HEK293 (cell line): ENCODE results near the gene YPEL5.

Experiments used
- KLF10 ChIP-seq: fragments of 450-650 bp; IDR thresholded peaks from 2 replicates; pipeline ENCODE4 v1.5.1; 2018; ENCODE audit warnings: missing biosample characterization, mild to moderate bottlenecking, missing genetic modification characterization
- ZBTB20 ChIP-seq: fragments of 450-650 bp; formaldehyde crosslinking; IDR thresholded peaks from 2 replicates; pipeline ENCODE4 v1.5.1; 2016; ENCODE audit warnings: missing biosample characterization, missing genetic modification characterization
- ZEB2 ChIP-seq: fragments of 450-650 bp; formaldehyde crosslinking; IDR thresholded peaks from 2 replicates; pipeline ENCODE4 v1.5.1; 2016; ENCODE audit warnings: missing biosample characterization, missing genetic modification characterization
- ZNF121 ChIP-seq: fragments of 450-650 bp; formaldehyde crosslinking; IDR thresholded peaks from 2 replicates; pipeline ENCODE4 v1.5.1; 2016; ENCODE audit warnings: missing biosample characterization, missing genetic modification characterization
- ZNF341 ChIP-seq: fragments of 450-650 bp; formaldehyde crosslinking; IDR thresholded peaks from 2 replicates; pipeline ENCODE4; 2016; ENCODE audit warnings: low read depth, missing biosample characterization, missing genetic modification characterization
- ZNF37A ChIP-seq: fragments of 450-650 bp; IDR thresholded peaks from 2 replicates; pipeline ENCODE4 v1.5.1; 2018; ENCODE audit warnings: missing biosample characterization, missing genetic modification characterization
- ZNF433 ChIP-seq: fragments of 450-650 bp; formaldehyde crosslinking; IDR thresholded peaks from 2 replicates; pipeline ENCODE4 v1.5.1; 2016; ENCODE audit warnings: missing biosample characterization, missing genetic modification characterization, low read depth
- TF ChIP-seq, protein P1 (sequence below): fragments of 450-650 bp; formaldehyde crosslinking; IDR thresholded peaks from 2 replicates; pipeline ENCODE4 v1.5.1; 2016; ENCODE audit warnings: missing biosample characterization, missing genetic modification characterization
- TF ChIP-seq, protein P2 (sequence below): fragments of 450-650 bp; formaldehyde crosslinking; IDR thresholded peaks from 2 replicates; pipeline ENCODE4 v1.5.1; 2016; ENCODE audit warnings: missing biosample characterization, missing genetic modification characterization
- TF ChIP-seq, protein P3 (sequence below): fragments of 450-650 bp; IDR thresholded peaks from 2 replicates; pipeline ENCODE4 v1.5.1; 2018; ENCODE audit warnings: missing biosample characterization, mild to moderate bottlenecking, missing genetic modification characterization
- TF ChIP-seq, protein P4 (sequence below): fragments of 450-650 bp; formaldehyde crosslinking; IDR thresholded peaks from 2 replicates; pipeline ENCODE4 v1.5.1; 2016; ENCODE audit warnings: missing biosample characterization, missing genetic modification characterization
- TF ChIP-seq, protein P5 (sequence below): fragments of 450-650 bp; formaldehyde crosslinking; IDR thresholded peaks from 2 replicates; pipeline ENCODE4 v1.5.1; 2016; ENCODE audit warnings: missing biosample characterization, missing genetic modification characterization, low read depth
- TF ChIP-seq, protein P6 (sequence below): IDR thresholded peaks from 2 replicates; pipeline ENCODE4 v1.6.1; 2011; ENCODE audit warnings: mild to moderate bottlenecking, low read depth, low read length, borderline replicate concordance

DNA sequence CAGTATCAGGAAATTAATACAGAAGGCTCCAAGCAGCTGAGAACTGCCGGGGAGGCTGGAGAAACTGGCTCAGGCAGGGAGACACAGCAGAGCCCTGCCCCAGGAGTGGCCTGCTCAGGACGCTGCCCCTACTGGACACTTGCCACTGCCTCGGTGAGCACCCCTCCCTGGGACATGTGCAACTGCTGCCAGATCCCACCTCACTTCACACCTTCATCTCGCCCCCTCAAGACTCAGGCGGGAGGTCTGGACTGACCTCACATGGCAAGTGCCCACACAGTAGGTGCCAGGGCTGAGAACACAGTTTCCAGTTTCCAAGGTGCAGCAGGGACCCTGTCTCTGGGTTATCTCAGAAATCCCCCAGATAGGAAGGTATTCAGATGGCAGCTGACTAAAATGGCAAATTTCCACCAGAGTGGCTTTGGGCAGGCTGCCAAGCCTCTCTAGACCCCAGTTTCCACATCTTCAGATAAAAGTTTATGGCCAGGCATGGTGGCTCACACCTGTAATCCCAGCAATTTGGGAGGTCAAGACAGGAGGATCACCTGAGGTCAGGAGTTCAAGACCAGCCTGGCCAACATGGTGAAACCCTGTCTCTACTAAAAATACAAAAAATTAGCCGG lies 50.9 kb downstream of the YPEL5 start:
- TF ChIP-seq, protein P1, sequence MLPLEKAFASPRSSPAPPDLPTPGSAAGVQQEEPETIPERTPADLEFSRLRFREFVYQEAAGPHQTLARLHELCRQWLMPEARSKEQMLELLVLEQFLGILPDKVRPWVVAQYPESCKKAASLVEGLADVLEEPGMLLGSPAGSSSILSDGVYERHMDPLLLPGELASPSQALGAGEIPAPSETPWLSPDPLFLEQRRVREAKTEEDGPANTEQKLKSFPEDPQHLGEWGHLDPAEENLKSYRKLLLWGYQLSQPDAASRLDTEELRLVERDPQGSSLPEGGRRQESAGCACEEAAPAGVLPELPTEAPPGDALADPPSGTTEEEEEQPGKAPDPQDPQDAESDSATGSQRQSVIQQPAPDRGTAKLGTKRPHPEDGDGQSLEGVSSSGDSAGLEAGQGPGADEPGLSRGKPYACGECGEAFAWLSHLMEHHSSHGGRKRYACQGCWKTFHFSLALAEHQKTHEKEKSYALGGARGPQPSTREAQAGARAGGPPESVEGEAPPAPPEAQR (tag by site-specific recombination) = no peak
- no peak for TF ChIP-seq ZNF37A (tag by site-specific recombination)
- no peak for TF ChIP-seq ZNF121 (tag by site-specific recombination)
- TF ChIP-seq, protein P2, sequence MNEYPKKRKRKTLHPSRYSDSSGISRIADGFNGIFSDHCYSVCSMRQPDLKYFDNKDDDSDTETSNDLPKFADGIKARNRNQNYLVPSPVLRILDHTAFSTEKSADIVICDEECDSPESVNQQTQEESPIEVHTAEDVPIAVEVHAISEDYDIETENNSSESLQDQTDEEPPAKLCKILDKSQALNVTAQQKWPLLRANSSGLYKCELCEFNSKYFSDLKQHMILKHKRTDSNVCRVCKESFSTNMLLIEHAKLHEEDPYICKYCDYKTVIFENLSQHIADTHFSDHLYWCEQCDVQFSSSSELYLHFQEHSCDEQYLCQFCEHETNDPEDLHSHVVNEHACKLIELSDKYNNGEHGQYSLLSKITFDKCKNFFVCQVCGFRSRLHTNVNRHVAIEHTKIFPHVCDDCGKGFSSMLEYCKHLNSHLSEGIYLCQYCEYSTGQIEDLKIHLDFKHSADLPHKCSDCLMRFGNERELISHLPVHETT (tag by site-specific recombination) = no peak
- TF ChIP-seq, protein P3, sequence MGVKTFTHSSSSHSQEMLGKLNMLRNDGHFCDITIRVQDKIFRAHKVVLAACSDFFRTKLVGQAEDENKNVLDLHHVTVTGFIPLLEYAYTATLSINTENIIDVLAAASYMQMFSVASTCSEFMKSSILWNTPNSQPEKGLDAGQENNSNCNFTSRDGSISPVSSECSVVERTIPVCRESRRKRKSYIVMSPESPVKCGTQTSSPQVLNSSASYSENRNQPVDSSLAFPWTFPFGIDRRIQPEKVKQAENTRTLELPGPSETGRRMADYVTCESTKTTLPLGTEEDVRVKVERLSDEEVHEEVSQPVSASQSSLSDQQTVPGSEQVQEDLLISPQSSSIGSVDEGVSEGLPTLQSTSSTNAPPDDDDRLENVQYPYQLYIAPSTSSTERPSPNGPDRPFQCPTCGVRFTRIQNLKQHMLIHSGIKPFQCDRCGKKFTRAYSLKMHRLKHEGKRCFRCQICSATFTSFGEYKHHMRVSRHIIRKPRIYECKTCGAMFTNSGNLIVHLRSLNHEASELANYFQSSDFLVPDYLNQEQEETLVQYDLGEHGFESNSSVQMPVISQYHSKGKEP (tag by site-specific recombination) = no peak
- TF ChIP-seq, protein P4, sequence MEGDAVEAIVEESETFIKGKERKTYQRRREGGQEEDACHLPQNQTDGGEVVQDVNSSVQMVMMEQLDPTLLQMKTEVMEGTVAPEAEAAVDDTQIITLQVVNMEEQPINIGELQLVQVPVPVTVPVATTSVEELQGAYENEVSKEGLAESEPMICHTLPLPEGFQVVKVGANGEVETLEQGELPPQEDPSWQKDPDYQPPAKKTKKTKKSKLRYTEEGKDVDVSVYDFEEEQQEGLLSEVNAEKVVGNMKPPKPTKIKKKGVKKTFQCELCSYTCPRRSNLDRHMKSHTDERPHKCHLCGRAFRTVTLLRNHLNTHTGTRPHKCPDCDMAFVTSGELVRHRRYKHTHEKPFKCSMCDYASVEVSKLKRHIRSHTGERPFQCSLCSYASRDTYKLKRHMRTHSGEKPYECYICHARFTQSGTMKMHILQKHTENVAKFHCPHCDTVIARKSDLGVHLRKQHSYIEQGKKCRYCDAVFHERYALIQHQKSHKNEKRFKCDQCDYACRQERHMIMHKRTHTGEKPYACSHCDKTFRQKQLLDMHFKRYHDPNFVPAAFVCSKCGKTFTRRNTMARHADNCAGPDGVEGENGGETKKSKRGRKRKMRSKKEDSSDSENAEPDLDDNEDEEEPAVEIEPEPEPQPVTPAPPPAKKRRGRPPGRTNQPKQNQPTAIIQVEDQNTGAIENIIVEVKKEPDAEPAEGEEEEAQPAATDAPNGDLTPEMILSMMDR (tag by site-specific recombination) = no peak
- TF ChIP-seq ZNF433 = no peak
- TF ChIP-seq, protein P5, sequence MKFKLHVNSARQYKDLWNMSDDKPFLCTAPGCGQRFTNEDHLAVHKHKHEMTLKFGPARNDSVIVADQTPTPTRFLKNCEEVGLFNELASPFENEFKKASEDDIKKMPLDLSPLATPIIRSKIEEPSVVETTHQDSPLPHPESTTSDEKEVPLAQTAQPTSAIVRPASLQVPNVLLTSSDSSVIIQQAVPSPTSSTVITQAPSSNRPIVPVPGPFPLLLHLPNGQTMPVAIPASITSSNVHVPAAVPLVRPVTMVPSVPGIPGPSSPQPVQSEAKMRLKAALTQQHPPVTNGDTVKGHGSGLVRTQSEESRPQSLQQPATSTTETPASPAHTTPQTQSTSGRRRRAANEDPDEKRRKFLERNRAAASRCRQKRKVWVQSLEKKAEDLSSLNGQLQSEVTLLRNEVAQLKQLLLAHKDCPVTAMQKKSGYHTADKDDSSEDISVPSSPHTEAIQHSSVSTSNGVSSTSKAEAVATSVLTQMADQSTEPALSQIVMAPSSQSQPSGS = no peak
- no peak for TF ChIP-seq ZBTB20 (tag by site-specific recombination)
- TF ChIP-seq, protein P6, sequence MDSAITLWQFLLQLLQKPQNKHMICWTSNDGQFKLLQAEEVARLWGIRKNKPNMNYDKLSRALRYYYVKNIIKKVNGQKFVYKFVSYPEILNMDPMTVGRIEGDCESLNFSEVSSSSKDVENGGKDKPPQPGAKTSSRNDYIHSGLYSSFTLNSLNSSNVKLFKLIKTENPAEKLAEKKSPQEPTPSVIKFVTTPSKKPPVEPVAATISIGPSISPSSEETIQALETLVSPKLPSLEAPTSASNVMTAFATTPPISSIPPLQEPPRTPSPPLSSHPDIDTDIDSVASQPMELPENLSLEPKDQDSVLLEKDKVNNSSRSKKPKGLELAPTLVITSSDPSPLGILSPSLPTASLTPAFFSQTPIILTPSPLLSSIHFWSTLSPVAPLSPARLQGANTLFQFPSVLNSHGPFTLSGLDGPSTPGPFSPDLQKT = no peak
- no peak for TF ChIP-seq KLF10 (tag by site-specific recombination)
- TF ChIP-seq ZEB2 (tag by site-specific recombination) = no peak
- TF ChIP-seq ZNF341 (tag by site-specific recombination) = no peak
